ENCODE data around the gene CCDC152.
"Not testable (repeated sequence)": the region's sequence is repeated elsewhere in the genome, so short reads cannot be mapped to it uniquely, and the experiment has no call there.

The CCDC152 gene

GRCh38 chr5:42756606-42757601, at the start of gene CCDC152:
CCDC152 (plus strand) TSS chr5:42756818; CDS start chr5:42759122, 2,304 bp downstream.
- DNase-seq, result peak; percentile 65

GRCh38 chr5:42715785-42716184, 40.8 kb upstream of the CCDC152 start:
- no peak for DNase-seq

GRCh38 chr5:42718591-42718990, 38.0 kb upstream of the CCDC152 start:
- DNase-seq, result peak; percentile 3

- no peak for DNase-seq
Observed at GRCh38 chr5:42719034-42719433, 37.6 kb upstream of the CCDC152 start.

GRCh38 chr5:42720251-42720650, 36.4 kb upstream of the CCDC152 start:
- no peak for DNase-seq

GRCh38 chr5:42721484-42721883, 35.1 kb upstream of the CCDC152 start:
- DNase-seq, result no peak

- not testable (repeated sequence) for DNase-seq
Observed at GRCh38 chr5:42734531-42735058, 22.0 kb upstream of the CCDC152 start.

GRCh38 chr5:42740920-42741319, 15.7 kb upstream of the CCDC152 start:
- DNase-seq, result no peak

- no peak for DNase-seq
Observed at GRCh38 chr5:42745426-42745825, 11.2 kb upstream of the CCDC152 start.

- no peak for DNase-seq
Observed at GRCh38 chr5:42745856-42746255, 10.8 kb upstream of the CCDC152 start.

GRCh38 chr5:42749020-42749419, 7.6 kb upstream of the CCDC152 start:
- no peak for DNase-seq

- DNase-seq, result no peak
Observed at GRCh38 chr5:42750507-42750906, 6.1 kb upstream of the CCDC152 start.

- DNase-seq, result no peak
Observed at GRCh38 chr5:42751044-42751443, 5.6 kb upstream of the CCDC152 start.

- DNase-seq, result no peak
Observed at GRCh38 chr5:42753099-42753498, 3.5 kb upstream of the CCDC152 start.

- no peak for DNase-seq
Observed at GRCh38 chr5:42759456-42759855, 2.8 kb downstream of the CCDC152 start.

GRCh38 chr5:42760426-42760825, 3.8 kb downstream of the CCDC152 start:
- DNase-seq, result no peak

- DNase-seq, result no peak
Observed at GRCh38 chr5:42761791-42762190, 5.2 kb downstream of the CCDC152 start.

- DNase-seq, result no peak
Observed at GRCh38 chr5:42767491-42768105, 11.0 kb downstream of the CCDC152 start.

GRCh38 chr5:42768106-42768504, 11.5 kb downstream of the CCDC152 start:
- DNase-seq, result no peak

- no peak for DNase-seq
Observed at GRCh38 chr5:42770003-42770402, 13.4 kb downstream of the CCDC152 start.

- no peak for DNase-seq
Observed at GRCh38 chr5:42772265-42772993, 15.8 kb downstream of the CCDC152 start.

GRCh38 chr5:42779083-42779482, 22.5 kb downstream of the CCDC152 start:
- no peak for DNase-seq

GRCh38 chr5:42781584-42781983, 25.0 kb downstream of the CCDC152 start:
- no peak for DNase-seq
